Duodenal mucosa (tissue), 2 donors: ENCODE data around the gene DPP7.

ENCODE experiments used
- H3K27ac ChIP-seq: one replicate; pipeline ENCODE4 v1.7.0; 2013; ENCODE audit warnings: low read depth, low read length
- H3K27me3 ChIP-seq, 2 donors: one replicate each; pipeline ENCODE4 v1.7.0; 2013; ENCODE audit warnings: low read length in 2 of 2, control low read depth in 1 of 2; ENCODE audit not compliant: insufficient read depth in 2 of 2, control insufficient read depth in 1 of 2
- H3K36me3 ChIP-seq, 2 donors: one replicate each; pipeline ENCODE4 v1.7.0; 2013; ENCODE audit warnings: low read length in 2 of 2, control low read depth in 1 of 2; ENCODE audit not compliant: insufficient read depth in 2 of 2, control insufficient read depth in 1 of 2
- H3K4me1 ChIP-seq, 2 donors: one replicate each; pipeline ENCODE4 v1.7.0; 2013; ENCODE audit warnings: low read length in 2 of 2, control low read depth in 1 of 2; ENCODE audit not compliant: insufficient read depth in 2 of 2, control insufficient read depth in 1 of 2
- H3K4me3 ChIP-seq, 2 donors: one replicate each; pipeline ENCODE4 v1.7.0; 2013; ENCODE audit warnings: low read length in 2 of 2, low read depth in 1 of 2
- H3K9ac ChIP-seq, 2 donors: one replicate each; pipeline ENCODE4 v1.7.0; 2013; ENCODE audit warnings: low read length in 2 of 2, low read depth in 1 of 2
- H3K9me3 ChIP-seq, 2 donors: one replicate each; pipeline ENCODE4 v1.7.0; 2013; ENCODE audit warnings: low read length in 2 of 2, control low read depth in 1 of 2; ENCODE audit not compliant: control insufficient read depth in 1 of 2

DPP7 gene

GRCh38 chr9:137078701-137079400, 35.7 kb downstream of the DPP7 start:
- Histone ChIP-seq H3K9me3 (no peaks in the 10 kb centered on the region), H3K9ac (no peak overlapping the region), H3K4me1 (peaks cover 19 to 37% of the 10 kb centered on the region in 2 donors), H3K27ac (no peak overlapping the region), H3K4me3 (peak overlapping the region; percentile 62 to 71), H3K27me3 (no peaks in the 10 kb centered on the region), H3K36me3 (peaks cover 5 to 13% of the 10 kb centered on the region in 2 donors)

- Histone ChIP-seq H3K4me1 (peaks cover 22 to 40% of the 10 kb centered on the region in 2 donors), H3K36me3 (peaks cover 5 to 12% of the 10 kb centered on the region in 2 donors), H3K9ac (peak overlapping the region in 1 of 2 donors; percentile 38), H3K9me3 (no peaks in the 10 kb centered on the region), H3K4me3 (peak overlapping the region; percentile 62 to 71), H3K27ac (no peak overlapping the region), H3K27me3 (no peaks in the 10 kb centered on the region)
These were observed 36.5 kb downstream of the DPP7 start for GRCh38 chr9:137077758-137078693.

GRCh38 chr9:137077010-137077747, 37.4 kb downstream of the DPP7 start, which contains the start of gene UAP1L1:
Gene UAP1L1 (plus strand): TSS chr9:137077517. CDS start chr9:137077533, 16 bp downstream.
- peak within 1 kb of the TSS; percentile 62 to 71 for H3K4me3 ChIP-seq
- peak within 1 kb of the TSS; percentile 27 for H3K27ac ChIP-seq
- no peaks in the 10 kb centered on the region for H3K9me3 ChIP-seq
- peaks cover 5 to 9% of the 10 kb centered on the region in 2 donors for H3K36me3 ChIP-seq
- no peaks in the 10 kb centered on the region for H3K27me3 ChIP-seq
- peaks cover 21 to 40% of the 10 kb centered on the region in 2 donors for H3K4me1 ChIP-seq
- peak within 1 kb of the TSS; percentile 32 to 38 for H3K9ac ChIP-seq

DNA sequence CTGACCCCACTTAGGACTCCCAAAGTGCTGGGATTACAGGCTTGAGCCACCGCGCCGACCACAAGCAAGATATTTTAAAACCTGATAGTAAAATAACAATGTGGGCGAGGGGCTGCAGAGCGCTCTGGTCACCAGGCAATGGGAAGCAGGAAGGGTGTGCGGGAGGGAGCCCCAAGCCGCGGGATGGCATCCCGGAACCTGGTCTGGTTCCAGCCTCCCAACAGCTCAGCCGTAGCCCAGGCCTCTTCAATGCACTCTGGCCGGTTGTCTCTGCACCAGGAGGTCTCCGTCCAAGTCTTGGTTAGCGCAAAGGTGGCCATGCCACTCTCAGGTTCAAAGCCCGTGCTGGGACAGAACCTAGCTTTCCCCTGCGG, 37.9 kb downstream of the DPP7 start:
- peak overlapping the region; percentile 27 for H3K27ac ChIP-seq
- no peaks in the 10 kb centered on the region for H3K27me3 ChIP-seq
- no peaks in the 10 kb centered on the region for H3K9me3 ChIP-seq
- peaks cover 3 to 5% of the 10 kb centered on the region in 2 donors for H3K36me3 ChIP-seq
- H3K4me3 ChIP-seq: peak overlapping the region; percentile 41 to 51
- H3K9ac ChIP-seq: peak overlapping the region in 1 of 2 donors; percentile 32
- H3K4me1 ChIP-seq: peaks cover 21 to 40% of the 10 kb centered on the region in 2 donors

DNA sequence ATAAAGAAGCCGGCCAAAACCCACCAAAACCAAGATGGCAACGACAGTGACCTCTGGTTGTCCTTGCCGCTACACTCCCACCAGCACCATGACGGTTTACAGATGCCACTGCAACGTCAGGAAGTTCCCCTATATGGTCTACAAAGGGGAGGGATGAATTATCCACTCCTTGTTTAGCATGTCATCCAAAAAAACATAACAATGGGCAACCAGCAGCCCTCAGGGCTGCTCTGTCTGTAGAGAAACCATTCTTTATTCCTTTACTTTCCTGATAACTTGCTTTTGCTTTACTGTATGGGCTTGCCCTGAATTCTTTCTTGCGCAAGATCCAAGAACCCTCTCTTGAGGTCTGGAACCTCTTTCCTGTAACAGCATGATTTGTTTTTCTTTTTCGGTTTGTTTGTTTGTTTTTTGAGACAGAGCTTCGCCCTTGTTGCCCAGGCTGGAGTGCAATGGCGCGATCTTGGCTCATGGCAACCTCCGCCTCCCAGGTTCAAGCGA, 39.2 kb downstream of the DPP7 start:
- peaks cover 0 to 4% of the 10 kb centered on the region in 2 donors for H3K36me3 ChIP-seq
- H3K9ac ChIP-seq: no peak overlapping the region
- peaks cover 27 to 48% of the 10 kb centered on the region in 2 donors for H3K4me1 ChIP-seq
- H3K27me3 ChIP-seq: no peaks in the 10 kb centered on the region
- no peak overlapping the region for H3K27ac ChIP-seq
- no peak overlapping the region for H3K4me3 ChIP-seq
- H3K9me3 ChIP-seq: no peaks in the 10 kb centered on the region

GRCh38 chr9:137074657-137075274, 39.8 kb downstream of the DPP7 start:
- no peak overlapping the region for H3K4me3 ChIP-seq
- H3K27me3 ChIP-seq: no peaks in the 10 kb centered on the region
- no peaks in the 10 kb centered on the region for H3K9me3 ChIP-seq
- peaks cover 0 to 4% of the 10 kb centered on the region in 2 donors for H3K36me3 ChIP-seq
- H3K27ac ChIP-seq: no peak overlapping the region
- H3K9ac ChIP-seq: no peak overlapping the region
- peaks cover 27 to 48% of the 10 kb centered on the region in 2 donors for H3K4me1 ChIP-seq

GRCh38 chr9:137073992-137074399, 40.5 kb downstream of the DPP7 start:
- Histone ChIP-seq H3K27me3 (no peaks in the 10 kb centered on the region), H3K4me3 (peak overlapping the region in 1 of 2 donors; percentile 11), H3K27ac (no peak overlapping the region), H3K9ac (no peak overlapping the region), H3K4me1 (peaks cover 33 to 50% of the 10 kb centered on the region in 2 donors), H3K9me3 (no peaks in the 10 kb centered on the region), H3K36me3 (no peaks in the 10 kb centered on the region)

- no peak overlapping the region for H3K27ac ChIP-seq
- H3K4me1 ChIP-seq: peaks cover 33 to 48% of the 10 kb centered on the region in 2 donors
- no peaks in the 10 kb centered on the region for H3K9me3 ChIP-seq
- peak overlapping the region; percentile 49 to 54 for H3K9ac ChIP-seq
- no peaks in the 10 kb centered on the region for H3K36me3 ChIP-seq
- H3K4me3 ChIP-seq: peak overlapping the region; percentile 50 to 62
- H3K27me3 ChIP-seq: no peaks in the 10 kb centered on the region
These were observed 43.3 kb downstream of the DPP7 start for GRCh38 chr9:137071282-137071681.

- peak overlapping the region; percentile 50 to 62 for H3K4me3 ChIP-seq
- no peak overlapping the region for H3K27ac ChIP-seq
- H3K9ac ChIP-seq: peak overlapping the region; percentile 49 to 54
These were observed 43.6 kb downstream of the DPP7 start for GRCh38 chr9:137070906-137071275.

More at GRCh38 chr9:137070906-137071275, 43.6 kb downstream of the DPP7 start:
- Histone ChIP-seq H3K9me3 (no peaks in the 10 kb centered on the region), H3K27me3 (no peaks in the 10 kb centered on the region), H3K4me1 (peaks cover 33 to 48% of the 10 kb centered on the region in 2 donors), H3K36me3 (no peaks in the 10 kb centered on the region)
